LNCAP (cell line): ENCODE data around the gene RAG2.

Source experiments
- TF ChIP-seq, protein P1 (sequence below): fragments of 450-650 bp; IDR thresholded peaks from 2 replicates; pipeline ENCODE4 v1.5.1; 2017; ENCODE audit warnings: mild to moderate bottlenecking

Gene RAG2

DNA sequence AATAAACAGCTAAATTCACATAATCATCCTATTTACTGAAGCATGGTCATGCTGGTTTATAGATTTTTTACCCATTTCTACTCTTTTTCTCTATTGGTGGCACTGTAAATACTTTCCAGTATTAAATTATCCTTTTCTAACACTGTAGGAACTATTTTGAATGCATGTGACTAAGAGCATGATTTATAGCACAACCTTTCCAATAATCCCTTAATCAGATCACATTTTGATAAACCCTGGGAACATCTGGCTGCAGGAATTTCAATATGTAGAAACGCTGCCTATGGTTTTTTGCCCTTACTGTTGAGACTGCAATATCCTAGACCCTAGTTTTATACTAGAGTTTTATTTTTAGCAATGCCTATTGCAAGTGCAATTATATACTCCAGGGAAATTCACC, 19.6 kb downstream of the RAG2 start:
- TF ChIP-seq, protein P1, sequence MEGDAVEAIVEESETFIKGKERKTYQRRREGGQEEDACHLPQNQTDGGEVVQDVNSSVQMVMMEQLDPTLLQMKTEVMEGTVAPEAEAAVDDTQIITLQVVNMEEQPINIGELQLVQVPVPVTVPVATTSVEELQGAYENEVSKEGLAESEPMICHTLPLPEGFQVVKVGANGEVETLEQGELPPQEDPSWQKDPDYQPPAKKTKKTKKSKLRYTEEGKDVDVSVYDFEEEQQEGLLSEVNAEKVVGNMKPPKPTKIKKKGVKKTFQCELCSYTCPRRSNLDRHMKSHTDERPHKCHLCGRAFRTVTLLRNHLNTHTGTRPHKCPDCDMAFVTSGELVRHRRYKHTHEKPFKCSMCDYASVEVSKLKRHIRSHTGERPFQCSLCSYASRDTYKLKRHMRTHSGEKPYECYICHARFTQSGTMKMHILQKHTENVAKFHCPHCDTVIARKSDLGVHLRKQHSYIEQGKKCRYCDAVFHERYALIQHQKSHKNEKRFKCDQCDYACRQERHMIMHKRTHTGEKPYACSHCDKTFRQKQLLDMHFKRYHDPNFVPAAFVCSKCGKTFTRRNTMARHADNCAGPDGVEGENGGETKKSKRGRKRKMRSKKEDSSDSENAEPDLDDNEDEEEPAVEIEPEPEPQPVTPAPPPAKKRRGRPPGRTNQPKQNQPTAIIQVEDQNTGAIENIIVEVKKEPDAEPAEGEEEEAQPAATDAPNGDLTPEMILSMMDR, result no peak

DNA sequence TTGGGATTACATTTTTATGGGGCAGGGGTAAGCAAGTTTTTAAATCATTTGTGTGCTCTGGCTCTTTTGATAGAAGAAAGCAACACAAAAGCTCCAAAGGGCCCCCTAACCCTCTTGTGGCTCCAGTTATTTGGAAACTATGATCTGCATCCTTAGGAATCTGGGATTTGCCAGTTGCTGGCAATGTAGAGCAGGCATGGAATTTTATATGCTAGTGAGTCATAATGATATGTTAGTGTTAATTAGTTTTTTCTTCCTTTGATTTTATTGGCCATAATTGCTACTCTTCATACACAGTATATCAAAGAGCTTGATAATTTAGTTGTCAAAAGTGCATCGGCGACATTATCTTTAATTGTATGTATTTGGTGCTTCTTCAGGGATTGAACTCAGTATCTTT, 20.2 kb downstream of the RAG2 start:
- TF ChIP-seq, protein P1, result no peak

DNA sequence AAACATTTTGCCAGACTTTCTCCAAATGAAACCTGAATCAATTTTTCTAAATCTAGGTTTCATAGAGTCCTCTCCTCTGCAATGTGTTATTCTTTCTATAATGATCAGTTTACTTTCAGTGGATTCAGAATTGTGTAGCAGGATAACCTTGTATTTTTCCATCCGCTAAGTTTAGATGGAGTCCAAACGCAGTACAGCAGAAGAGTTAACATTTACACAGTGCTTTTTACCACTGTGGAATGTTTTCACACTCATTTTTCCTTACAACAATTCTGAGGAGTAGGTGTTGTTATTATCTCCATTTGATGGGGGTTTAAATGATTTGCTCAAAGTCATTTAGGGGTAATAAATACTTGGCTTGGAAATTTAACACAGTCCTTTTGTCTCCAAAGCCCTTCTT, 20.7 kb downstream of the RAG2 start:
- TF ChIP-seq, protein P1, result no peak

DNA sequence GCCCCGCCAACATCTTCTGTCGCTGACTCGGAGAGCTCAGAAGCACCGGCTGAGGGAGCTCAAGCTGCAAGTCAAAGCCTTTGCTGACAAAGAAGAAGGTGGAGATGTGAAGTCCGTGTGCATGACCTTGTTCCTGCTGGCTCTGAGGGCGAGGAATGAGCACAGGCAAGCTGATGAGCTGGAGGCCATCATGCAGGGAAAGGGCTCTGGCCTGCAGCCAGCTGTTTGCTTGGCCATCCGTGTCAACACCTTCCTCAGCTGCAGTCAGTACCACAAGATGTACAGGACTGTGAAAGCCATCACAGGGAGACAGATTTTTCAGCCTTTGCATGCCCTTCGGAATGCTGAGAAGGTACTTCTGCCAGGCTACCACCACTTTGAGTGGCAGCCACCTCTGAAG, 23.6 kb downstream of the RAG2 start:
- TF ChIP-seq, protein P1, result no peak

DNA sequence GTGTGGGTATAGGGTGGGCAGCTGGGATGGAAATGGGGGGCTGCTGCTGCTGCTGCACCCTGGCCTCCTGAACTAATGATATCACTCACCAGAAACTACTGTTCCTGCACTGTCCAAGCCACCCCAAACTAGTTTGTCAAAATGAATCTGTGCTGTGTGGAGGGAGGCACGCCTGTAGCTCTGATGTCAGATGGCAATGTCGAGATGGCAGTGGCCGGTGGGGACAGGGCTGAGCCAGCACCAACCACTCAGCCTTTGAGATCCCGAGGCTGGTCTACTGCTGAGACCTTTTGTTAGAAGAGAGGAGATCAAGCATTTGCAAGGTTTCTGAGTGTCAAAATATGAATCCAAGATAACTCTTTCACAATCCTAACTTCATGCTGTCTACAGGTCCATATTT, 28.9 kb downstream of the RAG2 start:
- TF ChIP-seq, protein P1, result no peak

DNA sequence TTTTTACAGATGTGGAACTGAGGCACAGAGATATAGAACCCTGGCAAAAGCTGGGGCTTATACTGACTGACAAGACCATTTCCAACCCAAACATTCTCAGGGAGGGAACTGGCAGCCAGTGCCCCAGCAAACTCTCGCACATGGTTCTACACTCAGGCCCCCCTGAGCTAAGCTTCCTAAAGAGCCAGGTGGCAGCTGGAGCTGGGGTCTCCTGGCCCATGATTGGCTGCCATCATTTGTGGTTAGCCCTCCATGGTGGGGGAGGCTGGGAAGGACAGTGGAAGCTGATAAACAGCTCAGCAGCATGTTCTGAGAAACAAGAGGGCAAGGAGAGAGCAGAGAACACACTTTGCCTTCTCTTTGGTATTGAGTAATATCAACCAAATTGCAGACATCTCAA, 30.3 kb downstream of the RAG2 start, which contains the start of gene RAG1:
TSS of gene RAG1 (plus strand) at position 314 of the 400 bp plus-strand sequence. CDS start 5,298 bp downstream, outside the sequence.
- TF ChIP-seq, protein P1, result no peak

DNA sequence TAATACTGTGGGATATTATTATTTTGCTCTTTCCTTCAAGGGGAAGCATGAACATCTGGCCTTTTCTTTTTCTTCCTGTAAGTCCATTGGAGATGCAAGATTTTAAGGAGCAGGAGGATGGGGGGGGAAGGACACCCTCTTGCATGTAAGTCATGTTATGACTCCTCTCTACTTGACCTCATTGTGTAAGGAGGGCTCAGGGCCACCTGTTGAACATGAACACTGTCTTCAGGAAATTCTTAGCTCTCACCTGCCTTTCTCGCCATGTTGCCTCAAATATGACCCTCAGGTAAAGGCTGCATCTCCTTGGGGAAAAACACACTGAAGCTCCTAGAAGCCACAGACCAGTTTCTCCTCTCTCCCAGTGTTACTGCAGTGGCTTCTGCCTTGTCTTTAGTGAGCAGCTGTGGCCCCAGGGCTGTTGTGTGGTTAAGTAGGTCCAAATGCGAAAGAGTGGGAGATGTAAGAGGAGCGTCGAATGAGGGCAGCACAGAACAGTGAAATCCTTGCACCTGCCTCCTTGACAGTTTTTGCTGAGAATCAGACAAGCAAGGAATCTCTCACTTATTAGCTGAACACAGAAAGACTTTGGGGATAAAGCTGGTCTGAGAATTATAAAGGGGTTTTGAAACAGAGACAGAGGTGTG, 31.5 kb downstream of the RAG2 start:
- TF ChIP-seq, protein P1, result no peak

DNA sequence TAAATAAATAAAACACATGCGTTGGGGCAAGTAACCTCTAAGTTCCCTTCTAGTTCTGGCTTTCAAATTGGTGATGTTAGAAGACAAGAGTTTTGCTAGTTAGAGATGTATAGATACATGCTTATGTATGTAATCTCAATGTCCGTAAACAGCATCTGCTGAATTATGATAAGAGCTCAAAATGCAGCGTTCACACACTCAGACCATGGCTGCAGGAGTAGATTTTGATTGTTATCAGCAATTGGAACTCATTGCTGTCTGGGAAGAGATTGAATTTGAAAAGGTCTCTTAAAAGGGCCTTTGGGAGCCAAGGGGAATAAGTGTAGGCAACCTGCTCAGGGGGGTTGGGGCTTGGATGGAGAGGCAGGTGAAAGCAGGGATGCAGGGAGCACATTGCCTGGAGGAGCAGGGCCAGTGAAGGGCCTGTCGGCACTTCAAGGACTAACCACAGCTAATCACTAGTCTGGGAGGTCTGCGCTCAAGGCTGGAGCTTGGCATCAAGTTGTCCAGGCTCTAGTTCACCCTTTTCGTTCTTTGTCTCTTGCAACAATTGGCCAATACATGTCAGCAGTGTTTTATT, 32.9 kb downstream of the RAG2 start:
- TF ChIP-seq, protein P1, result no peak
